Activated naive CD4-positive, alpha-beta T cell treated with anti-CD3 and anti-CD28 coated beads, Interleukin-2, amount 50 U/mL, for 16 hours (primary cell): Measurements from ENCODE around the gene PRIMA1.
"Not testable (repeated sequence)": the region's sequence is repeated elsewhere in the genome, so short reads cannot be mapped to it uniquely, and the experiment has no call there.

Experiments
- DNase-seq: peaks from one replicate; pipeline ENCODE4 v3.0.0-alpha.2; 2020

The PRIMA1 gene

GRCh38 chr14:93788293-93788542 is at the start of gene PRIMA1:
Gene PRIMA1, minus strand, starts transcription at chr14:93788485. Its CDS starts 767 bp downstream, at chr14:93787718.
- DNase-seq, result no peak

DNA sequence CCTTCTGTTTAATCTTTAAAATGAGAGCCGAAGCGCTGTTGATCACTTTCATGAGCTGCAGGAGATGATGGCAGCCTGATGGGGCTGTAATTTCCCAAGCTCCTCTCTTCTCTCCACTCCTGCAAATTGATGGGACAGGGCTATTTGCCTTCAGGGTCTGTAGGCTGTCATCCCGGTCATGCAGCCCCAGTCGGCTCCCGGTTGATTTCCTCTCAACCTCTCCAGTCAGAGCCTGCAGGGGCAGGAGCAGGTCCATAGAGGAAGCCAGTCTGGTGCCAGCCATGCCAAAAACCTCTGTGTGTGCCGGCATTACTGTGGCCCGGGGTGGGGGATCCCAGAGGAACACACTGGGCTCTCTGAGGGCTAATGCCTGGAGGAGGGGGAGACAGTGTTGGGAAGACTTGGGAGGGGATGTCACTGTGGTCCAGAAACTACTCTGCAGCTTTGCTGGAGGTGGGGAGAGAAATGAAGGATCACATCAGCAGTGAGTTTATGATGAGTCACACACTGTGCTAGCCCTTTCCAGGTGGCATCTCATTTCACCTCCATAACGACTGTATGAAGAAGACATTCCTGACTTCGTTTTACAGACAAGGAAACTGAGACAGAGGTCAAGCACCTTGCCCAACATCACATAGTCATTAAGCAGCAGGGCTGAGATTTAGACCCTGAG is 46.5 kb upstream of the PRIMA1 start:
- no peak for DNase-seq

- DNase-seq, result no peak
These were observed 44.4 kb upstream of the PRIMA1 start for GRCh38 chr14:93832665-93833064.

DNA sequence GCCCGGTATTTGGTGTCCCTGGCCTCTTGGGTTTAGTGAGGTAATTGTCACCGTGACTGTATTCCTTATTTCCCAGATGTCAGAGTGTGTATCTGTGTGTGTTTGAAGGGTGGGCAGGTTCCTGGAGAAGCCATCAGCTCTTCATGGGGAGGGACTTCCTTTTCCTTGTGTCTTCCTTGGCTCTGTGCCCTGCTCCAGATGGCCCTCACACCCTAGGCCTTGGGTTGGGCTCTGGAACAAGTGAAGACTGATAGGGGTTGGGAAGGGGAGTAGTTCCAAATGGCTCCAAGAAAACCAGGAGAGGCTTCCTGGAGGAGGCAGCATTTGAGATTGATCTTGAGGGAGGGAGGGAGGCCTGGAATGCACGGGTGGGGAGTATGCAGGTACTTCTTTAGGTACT is 43.8 kb upstream of the PRIMA1 start:
- DNase-seq, result no peak

GRCh38 chr14:93830753-93831461 is 42.6 kb upstream of the PRIMA1 start:
- DNase-seq, result no peak

DNA sequence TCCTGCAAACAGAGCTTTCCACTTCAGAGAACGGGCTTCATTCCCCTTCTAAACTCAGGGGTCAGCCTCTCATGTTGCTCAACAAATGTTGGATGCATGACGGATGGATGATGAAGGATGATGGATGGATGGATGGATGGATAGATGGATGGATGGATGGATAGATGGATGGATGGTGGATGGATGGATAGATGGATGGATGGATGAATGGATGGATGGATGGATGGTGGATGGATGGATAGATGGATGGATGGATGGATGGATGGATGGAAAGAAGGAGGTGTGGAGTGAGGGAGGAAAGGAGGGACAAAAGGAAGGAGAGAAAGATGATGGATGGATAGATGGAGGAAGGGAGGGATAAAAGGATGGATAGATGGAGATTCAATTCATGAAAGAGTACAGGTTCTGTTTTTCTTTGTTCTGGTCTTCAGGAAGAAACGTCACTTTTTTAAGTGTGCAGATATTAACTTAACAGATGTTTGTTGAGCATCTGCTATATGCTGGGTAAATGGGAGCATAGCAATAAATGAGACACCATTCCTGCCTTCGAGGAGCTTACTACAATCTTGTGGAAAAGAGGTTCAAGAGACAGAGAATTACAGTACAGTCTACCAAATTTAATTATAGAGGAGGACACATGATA is 41.7 kb upstream of the PRIMA1 start:
- no peak for DNase-seq

- DNase-seq, result no peak
These were observed 36.9 kb upstream of the PRIMA1 start for GRCh38 chr14:93825235-93825553.

DNA sequence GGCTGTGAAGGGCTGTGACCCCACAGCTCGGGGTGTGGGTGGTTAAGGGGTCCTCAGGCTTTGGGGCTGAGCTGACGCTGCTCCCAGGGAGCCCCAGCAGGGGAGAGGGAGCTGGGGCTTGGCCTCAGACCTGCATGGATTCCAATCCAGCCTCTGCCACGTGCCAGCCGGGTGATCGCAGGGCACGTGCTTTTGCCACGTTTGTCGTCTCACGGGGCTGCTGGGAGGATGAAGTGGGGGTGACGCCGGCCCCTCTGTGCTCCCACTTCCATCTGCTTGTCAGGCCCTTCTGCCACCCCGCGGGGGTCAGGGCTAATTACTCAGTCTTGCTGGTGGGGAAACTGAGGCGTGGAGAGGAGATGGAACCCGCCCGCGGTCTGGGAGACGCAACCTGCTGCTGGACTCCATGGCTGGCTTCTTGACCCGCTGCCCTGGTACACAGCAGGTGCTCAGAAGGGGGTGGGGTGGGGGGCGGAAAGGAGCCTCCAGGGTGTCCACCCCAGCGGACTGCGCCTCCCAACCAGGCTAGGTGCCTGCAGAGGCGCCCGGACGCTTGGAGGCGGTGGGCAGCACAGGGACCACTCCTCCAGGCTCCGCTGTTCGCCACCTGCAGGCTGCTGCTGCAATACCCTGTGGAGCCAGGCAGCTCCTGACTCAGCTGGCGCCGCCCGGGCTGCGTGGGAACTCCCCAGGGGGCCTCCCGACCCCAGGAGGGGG is 36.4 kb upstream of the PRIMA1 start:
- DNase-seq, result no peak

- no peak for DNase-seq
These were observed 35.8 kb upstream of the PRIMA1 start for GRCh38 chr14:93824076-93824475.

GRCh38 chr14:93821051-93821450 is 32.8 kb upstream of the PRIMA1 start:
- no peak for DNase-seq

- no peak for DNase-seq
These were observed 30.6 kb upstream of the PRIMA1 start for GRCh38 chr14:93818857-93819256.

DNA sequence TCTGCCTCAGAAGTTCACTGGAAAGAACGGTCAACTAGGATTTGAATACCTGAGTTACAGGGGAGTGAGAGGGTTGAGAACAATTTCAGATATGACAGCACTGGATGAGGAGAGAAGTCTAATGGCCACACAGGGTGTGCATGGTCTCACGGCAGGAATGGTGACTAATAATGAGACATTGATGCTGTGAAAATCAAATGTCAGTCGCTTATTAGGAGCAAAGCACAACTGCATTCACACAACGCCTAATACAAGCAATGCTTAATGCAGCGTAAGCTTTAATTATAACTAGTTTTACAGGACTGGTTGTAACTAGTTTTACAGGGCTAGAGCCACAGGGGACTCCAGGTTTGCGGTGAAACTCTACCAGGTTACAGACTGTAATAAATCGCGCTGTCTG is 23.4 kb upstream of the PRIMA1 start:
- no peak for DNase-seq

DNA sequence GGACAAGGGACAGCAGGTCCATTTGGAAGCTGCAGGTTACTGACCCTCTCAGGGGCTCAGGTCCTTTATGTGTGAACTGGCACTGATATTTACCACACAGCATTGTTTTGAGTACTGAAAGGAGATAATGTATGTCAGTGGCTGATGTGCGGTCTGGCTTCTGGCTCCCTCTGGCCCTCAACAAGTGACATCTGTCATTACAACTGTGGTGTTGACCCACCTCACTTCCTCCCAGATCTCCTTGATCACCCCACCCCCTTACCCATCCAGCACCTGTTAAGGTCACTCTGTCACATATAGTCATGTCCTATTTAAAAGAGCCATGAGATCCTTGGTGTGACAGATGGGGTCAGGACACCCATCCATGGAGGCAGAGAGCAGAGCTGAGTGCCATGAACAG is 22.7 kb upstream of the PRIMA1 start:
- DNase-seq, result no peak

DNA sequence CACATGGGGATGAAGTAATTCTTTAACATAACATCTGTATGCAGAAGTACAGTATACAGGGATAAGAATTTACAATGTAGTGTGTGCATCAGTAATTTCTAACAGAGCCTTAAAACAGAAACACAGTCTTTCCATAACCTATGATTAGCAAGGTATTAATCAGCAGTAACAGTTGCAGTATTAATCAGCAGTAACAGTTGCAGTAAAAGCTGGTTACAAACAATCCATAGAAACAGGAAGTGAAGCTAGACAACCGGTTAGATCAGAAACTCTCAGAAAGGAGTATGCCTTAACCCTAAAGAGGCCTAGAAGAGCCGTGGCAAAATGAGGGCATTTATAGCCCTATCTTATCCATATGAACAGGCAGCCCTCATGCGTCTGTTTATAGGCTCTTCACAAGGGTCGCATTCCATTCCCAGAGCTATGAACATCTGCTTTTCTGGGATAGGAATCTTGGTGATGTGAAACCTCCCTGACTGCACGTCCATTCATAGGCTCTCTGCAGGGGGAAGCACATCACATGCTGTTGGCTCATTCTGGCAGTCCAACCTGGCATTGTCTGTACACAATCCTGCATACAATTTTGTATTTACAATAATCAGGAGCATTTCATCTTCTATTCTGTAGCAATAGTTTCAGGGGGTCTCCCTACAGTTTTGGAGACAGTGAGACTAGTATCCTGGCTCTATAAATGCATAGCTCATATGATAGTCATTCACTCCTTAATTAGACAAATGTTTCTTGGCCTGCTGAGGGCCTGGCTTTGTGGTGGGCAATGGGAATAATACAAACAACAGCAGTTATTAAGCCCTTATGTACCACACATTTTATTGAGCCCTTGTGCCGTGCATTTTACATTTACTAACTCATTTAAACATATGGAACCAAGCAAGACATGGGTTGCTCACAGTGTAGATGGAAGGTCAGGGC is 21.5 kb upstream of the PRIMA1 start:
- DNase-seq, result not testable (repeated sequence)

- no peak for DNase-seq
These were observed 16.4 kb upstream of the PRIMA1 start for GRCh38 chr14:93804654-93805053.

DNA sequence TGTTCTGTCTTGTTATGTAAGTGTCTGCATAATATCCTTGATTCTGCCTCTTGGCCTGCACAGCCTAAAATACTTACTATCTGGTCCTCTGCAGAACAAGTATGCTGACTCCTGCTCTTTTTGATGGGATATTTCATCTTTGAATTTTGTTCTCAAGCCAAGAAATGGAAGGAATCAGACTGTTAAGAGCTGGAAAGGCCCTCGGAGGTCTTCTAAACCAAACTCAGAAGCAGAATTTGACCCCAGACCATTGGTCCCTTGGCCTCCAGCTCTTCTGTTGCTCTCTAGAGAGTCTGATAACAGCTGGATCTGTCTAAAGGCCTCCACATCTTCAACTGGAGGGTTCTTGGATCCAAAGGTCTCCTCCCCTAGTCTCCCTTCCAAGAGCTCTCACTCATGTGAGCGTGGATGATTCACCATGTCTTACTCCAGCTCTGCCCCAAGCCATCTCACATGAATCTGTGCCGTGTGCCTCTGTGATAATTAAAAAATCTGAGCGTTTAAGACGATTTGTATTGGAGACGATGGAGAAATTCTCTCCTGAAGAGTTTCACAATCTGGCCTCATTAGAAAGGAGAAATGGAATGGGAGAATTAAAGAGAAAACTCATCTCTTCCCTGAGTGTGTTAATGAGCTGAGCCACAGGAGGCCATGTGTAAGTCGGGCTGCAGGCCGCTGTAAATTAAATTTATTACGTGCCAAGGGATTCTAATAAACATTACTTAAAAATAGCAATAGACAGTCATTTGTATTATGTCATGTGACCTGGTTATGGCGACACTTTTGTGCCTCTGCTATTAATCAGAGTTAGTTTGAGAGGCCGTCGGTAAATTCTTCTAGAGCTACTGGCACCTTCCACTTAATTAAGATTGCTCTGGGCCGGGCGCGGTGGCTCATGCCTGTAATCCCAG is 15.4 kb upstream of the PRIMA1 start:
- DNase-seq, result no peak

DNA sequence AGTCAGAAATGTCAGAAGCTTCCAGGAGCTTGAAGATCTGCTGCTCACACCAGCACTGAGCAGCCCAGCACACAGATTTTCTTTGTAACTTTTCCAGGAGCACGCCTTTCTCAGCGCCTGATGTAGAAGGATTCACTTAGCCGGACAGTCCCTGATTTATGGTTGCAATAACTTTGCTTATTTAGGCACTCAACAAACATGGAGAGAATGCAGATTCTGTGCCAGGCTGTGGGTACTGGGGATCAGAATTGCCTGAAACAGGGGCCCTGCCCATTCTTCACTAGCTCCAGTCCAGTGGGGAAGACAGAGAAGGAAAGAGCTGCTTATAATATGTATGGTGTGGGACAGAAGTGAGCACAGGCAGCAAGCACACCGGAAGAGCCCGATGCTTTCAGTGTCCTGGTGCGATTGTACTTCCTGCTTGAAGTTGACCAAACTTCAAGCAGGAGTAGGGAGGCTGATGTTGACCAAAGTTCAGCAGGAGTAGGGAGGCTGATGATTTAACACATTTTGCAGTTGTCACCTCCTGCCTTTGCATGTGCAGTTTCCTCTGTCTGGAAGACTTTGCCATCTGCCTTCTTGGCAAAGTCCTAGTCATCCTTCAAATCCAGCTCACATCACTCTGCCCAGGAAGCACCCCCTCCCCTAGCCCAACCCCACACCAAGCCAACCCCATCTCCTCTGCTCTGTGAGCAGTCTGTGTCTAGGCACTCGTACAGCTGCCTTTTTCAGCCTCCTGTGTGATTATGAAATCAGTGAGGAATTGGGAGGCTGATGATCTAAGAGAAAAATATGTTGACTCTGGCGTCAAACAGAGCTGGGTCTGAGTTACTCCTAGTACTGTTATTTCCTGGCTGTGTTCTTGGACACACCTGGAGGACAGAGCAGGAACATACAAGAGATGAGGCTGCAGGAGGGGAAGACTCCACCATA is 12.0 kb upstream of the PRIMA1 start:
- no peak for DNase-seq

GRCh38 chr14:93799617-93799988 is 11.3 kb upstream of the PRIMA1 start:
- no peak for DNase-seq

DNA sequence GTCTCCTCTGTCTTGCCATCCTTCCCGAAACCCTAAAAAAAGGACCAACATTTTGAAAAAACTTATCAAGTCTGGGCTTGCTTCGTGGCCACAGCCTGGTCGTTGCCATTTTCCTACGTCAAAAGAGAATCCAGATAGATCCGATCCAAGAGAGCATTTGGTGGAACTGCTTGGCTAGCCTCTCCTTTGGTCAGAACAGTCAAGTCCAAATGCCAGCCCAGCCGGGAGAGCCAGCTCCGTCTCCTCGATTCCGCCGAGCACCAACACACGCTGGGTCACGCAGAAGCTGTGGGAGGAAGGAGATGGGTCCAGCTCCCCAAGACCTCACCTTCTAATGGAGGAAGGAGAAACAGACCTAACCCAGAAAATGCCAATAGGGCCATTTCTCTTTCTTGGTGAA is 9.3 kb upstream of the PRIMA1 start:
- DNase-seq, result no peak

GRCh38 chr14:93797071-93797470 is 8.8 kb upstream of the PRIMA1 start:
- no peak for DNase-seq

- DNase-seq, result no peak
These were observed 6.5 kb upstream of the PRIMA1 start for GRCh38 chr14:93794756-93795155.
